GM12801 (cell line): ENCODE results near the gene PIP5K1C.

Source experiments
- TF ChIP-seq, protein P1 (sequence below): IDR thresholded peaks from one replicate; pipeline ENCODE4 v1.5.1; 2011; ENCODE audit warnings: control low read depth; ENCODE audit not compliant: insufficient read length; ENCODE audit errors: extremely low read depth

PIP5K1C gene

DNA sequence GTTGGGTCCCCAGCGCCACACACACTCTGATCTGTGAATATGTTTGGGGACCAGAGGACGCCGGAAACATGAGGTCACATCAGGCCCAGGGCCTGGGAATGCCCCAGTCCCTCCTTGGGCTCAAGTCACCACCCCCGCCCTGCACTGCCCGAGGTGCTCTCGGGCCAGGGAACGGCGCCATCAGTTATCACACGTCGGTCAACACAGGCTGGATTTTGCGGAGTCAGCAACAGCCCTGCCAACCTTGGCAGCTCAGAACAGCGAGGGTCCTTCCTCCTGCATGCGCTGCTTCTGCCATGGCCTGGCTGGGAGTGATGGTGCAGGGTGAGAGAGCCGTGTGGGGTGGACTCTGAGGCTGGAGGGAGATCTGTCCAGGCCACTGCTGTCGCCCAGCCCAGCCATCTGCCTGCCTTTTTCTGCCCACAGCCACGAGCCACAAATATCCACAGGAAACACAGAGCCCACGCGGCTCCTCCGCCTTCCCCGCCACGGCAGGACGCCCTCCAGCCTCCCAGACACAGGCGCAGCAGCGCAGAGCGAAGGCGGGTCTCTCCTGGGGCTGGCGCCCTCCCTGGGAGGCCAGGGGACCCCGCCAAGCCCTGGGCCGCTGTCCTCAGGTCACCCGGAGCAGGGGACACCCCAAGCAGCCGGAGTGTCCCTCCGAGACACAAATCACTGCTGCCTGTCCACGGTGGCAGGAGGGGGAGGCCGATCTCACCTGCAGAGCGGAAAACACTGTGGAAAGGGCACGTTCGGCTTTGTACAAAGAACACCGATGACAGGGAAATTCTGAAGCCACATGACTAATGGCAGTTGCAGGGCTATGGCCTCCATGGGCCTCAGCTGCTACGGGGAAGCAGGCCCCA is 42.0 kb downstream of the PIP5K1C start:
- TF ChIP-seq, protein P1, sequence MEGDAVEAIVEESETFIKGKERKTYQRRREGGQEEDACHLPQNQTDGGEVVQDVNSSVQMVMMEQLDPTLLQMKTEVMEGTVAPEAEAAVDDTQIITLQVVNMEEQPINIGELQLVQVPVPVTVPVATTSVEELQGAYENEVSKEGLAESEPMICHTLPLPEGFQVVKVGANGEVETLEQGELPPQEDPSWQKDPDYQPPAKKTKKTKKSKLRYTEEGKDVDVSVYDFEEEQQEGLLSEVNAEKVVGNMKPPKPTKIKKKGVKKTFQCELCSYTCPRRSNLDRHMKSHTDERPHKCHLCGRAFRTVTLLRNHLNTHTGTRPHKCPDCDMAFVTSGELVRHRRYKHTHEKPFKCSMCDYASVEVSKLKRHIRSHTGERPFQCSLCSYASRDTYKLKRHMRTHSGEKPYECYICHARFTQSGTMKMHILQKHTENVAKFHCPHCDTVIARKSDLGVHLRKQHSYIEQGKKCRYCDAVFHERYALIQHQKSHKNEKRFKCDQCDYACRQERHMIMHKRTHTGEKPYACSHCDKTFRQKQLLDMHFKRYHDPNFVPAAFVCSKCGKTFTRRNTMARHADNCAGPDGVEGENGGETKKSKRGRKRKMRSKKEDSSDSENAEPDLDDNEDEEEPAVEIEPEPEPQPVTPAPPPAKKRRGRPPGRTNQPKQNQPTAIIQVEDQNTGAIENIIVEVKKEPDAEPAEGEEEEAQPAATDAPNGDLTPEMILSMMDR = no peak

DNA sequence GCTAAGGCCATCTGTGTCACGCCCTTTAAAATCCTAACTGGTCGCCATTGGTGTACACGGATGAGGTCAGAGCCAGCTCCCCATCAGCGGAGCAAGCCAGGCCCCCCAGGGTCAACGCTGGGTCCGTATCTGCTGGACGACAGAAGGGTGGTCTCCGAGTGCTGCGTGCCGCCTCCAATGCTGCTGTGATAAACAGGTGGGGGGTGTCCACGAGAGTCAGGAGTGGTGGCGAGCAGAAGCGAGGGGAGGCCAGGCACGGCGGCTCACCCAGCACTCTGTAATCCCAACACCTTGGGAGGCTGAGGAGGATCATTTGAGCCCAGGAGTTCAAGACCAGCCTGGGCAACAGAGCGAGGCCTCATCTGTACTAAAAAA is 42.9 kb downstream of the PIP5K1C start:
- TF ChIP-seq, protein P1 = no peak

DNA sequence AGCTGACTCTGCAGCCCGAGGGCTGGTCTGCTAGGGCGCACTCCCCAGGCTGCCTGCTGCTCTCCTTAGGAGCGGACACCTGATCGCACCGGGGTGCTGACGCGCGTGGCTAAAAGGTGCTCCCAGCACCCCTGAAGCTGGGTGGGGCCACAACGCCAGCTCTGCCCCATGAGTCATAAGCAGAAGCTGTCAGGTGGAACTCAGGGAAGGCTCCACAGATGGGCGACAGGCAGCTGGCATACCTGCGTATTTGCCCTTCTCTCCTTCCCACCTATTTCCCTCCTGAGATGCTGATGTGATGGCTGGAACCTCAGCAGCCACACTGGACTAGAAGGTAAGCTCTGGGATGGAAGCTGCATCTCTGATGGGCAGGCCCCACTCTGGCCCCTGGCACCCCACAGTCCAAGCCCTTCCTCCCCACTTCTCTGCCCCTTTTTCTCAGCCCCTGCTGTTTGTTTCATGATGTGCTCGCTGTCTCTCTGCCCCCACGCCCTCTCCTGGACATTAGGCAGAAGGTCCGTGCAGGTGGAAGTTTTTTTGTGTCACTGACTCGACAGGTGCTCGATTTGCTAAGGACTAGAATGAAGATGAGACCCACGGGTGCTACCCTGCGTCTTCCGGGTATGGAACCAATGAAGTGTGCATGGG is 43.4 kb downstream of the PIP5K1C start:
- TF ChIP-seq, protein P1 = no peak

DNA sequence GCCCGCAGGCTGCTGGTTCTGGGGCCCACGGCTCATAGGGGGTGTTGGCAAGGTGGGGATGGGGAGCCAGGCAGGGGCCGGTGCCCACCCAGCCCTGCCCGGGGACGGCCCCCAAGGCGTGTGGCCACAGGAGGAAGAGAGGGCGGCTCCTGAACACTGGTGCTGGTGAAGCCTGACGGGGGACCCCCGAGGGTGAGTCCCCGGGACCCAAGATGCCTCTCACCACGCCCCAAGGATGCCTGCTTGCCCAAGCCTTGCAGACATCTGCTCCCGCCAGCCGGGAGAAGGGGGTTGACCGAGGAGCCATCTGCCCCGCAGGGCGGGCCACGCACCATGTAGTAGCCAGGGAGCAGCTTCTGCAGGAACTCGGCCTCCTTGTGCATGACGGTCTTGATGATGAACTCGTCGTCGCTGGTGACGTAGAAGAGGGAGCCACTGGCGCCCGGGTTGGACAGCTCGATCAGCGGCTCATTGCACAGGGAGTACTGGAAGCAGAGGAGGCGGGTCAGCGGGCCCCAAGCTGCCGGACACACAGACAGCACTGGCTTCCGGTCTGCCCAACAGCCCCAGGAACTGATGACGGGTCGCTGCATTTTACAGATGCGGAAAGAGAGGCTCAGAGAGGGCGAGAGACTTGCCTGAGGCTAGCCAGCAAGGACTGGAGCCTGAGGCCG is 44.1 kb downstream of the PIP5K1C start:
- TF ChIP-seq, protein P1 = no peak

DNA sequence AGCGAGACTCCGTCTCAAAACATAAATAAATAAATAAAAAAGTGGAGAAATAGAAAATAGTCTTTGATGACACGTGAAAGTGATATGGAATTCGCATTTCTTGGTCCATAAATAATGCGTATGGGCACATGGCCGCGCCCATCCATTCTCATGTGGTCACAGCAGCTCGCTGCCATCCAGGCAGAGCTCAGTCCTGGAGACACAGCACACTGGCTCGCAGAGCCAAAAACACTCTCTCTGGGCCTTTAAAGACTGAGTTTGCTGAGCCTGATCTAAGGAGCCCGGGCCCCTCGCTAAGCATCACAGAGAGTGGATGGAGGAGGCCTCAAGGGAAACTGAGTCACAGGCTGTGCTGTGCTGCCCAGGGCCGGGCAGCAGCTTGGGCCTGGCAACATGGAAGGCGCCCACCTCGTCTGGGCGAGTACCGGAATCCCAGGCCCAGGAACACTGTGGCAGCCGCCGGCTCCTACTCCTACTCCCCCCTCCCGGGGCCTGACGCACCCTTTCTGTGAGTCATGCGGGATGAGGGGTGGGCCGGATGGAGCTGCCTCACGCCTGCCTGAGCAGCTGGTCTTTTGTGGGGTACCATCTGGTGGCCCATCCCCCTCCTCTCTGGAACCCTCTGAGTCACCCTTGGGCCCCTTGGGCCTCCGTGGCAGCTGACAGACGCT is 44.7 kb downstream of the PIP5K1C start:
- TF ChIP-seq, protein P1 = no peak

DNA sequence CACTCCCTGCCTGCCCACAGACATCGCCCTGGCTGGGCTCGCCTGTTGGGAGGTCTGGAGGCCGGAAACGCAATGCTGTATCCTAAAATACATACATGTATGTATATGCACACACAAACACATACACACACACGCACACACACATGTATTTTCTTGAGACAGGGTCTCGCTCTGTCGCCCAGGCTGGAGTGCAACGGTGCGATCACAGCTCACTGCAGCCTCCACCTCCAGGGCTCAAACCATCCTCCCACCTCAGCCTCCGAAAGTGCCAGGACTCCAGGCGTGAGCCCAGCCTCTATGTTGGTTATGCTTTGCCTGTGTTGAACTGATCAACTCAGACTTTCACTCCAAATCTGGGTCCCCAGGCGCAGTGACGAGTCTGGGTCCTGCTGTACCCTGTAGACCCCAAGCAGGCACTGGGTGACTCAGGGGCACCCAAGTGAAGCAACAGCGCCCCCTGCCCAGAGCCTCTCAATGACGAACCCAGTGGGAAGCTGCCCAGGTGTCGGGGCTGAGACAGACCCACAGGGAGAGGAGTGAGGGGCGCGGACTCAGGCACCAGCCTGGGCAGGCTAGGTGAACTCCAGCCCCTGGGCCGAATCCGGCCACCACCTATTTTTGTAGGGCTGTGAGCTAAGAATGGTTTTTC is 46.3 kb downstream of the PIP5K1C start:
- TF ChIP-seq, protein P1 = no peak
